Thymus (tissue), 11 donors: ENCODE data around the gene SCYL2. TPM values are rescaled to one million over a fixed set of nuclear protein-coding genes. Genes with fewer than 3 reads are reported as not detected.
"Not testable (repeated sequence)": the region's sequence is repeated elsewhere in the genome, so short reads cannot be mapped to it uniquely, and the experiment has no call there.

Source experiments
- DNase-seq, 9 donors: peaks; one replicate each; pipeline ENCODE4 v3.0.0-alpha.2; 2013; ENCODE audit warnings: low spot score in 9 of 9, low read depth in 6 of 9, missing footprints in 1 of 9
- H3K27ac ChIP-seq, 2 donors: one replicate each; pipeline ENCODE4 v1.5.1; 2013; ENCODE audit warnings: control low read depth in 1 of 2, low read depth in 1 of 2, low read length in 1 of 2, mild to moderate bottlenecking in 1 of 2, moderate library complexity in 1 of 2
- H3K27me3 ChIP-seq, 2 donors: one replicate each; pipeline ENCODE4 v1.5.1; 2013; ENCODE audit warnings: low read length in 1 of 2; ENCODE audit not compliant: control insufficient read depth in 2 of 2, insufficient read depth in 1 of 2
- H3K36me3 ChIP-seq, 2 donors: one replicate each; pipeline ENCODE4 v1.5.1; 2013; ENCODE audit warnings: low read length in 1 of 2, mild to moderate bottlenecking in 1 of 2, moderate library complexity in 1 of 2; ENCODE audit not compliant: control insufficient read depth in 2 of 2, insufficient read depth in 2 of 2
- H3K4me1 ChIP-seq, 2 donors: one replicate each; pipeline ENCODE4 v1.5.1; 2013; ENCODE audit warnings: low read length in 2 of 2; ENCODE audit not compliant: control insufficient read depth in 2 of 2, insufficient read depth in 2 of 2
- H3K4me3 ChIP-seq, 2 donors: one replicate each; pipeline ENCODE4 v1.5.1; 2013; ENCODE audit warnings: low read length in 2 of 2, control low read depth in 1 of 2, mild to moderate bottlenecking in 1 of 2
- H3K9me3 ChIP-seq, 2 donors: one replicate each; pipeline ENCODE4 v1.5.1; 2013; ENCODE audit warnings: low read length in 1 of 2, mild to moderate bottlenecking in 1 of 2; ENCODE audit not compliant: control insufficient read depth in 2 of 2, insufficient read depth in 1 of 2
- WGBS: extraction: QIAGEN DNeasy Blood & Tissue Kit; methylation state at CpG from one replicate; pipeline ENCODE4 v1.1.7; 2013; 5-methylcytosine and 5-hydroxymethylcytosine counted together
- polyA plus RNA-seq: library from polyadenylated mRNA; stranded (reverse); fragments of 200-250 nt; gene quantifications from one replicate; pipeline ENCODE4 v1.2.3, GENCODE V29; 2013
- total RNA-seq: library from RNA; stranded (reverse); fragments of 120-200 nt; gene quantifications from one replicate; pipeline ENCODE4 v1.2.4, GENCODE V29; 2013
- donor health status: healthy.

Gene SCYL2
- total and polyA plus RNA-seq, 2 donors = 22.4 to 31.0 TPM

GRCh38 chr12:100268835-100269564 lies 2.0 kb downstream of the SCYL2 start:
- H3K27me3 ChIP-seq = no peaks in the 10 kb centered on the region
- peaks cover 3 to 11% of the 10 kb centered on the region in 2 donors for H3K4me1 ChIP-seq
- H3K9me3 ChIP-seq = no peaks in the 10 kb centered on the region
- peak overlapping the region in 1 of 2 donors; percentile 3 for H3K4me3 ChIP-seq
- H3K27ac ChIP-seq = no peak overlapping the region
- WGBS = 70% methylated on average over 5 of the region's 5 CpGs
- peaks cover 0 to 2% of the 10 kb centered on the region in 2 donors for H3K36me3 ChIP-seq
- no peak for DNase-seq

GRCh38 chr12:100273782-100274181 lies 6.8 kb downstream of the SCYL2 start:
- Histone ChIP-seq H3K27me3 (no peaks in the 10 kb centered on the region), H3K4me3 (no peak overlapping the region), H3K27ac (no peak overlapping the region), H3K36me3 (peaks cover 0 to 2% of the 10 kb centered on the region in 2 donors), H3K4me1 (peaks cover 1 to 4% of the 10 kb centered on the region in 2 donors), H3K9me3 (no peaks in the 10 kb centered on the region)
- 95% methylated on average over 4 of the region's 4 CpGs for WGBS
- DNase-seq = no peak

- WGBS = 93% methylated on average over 2 of the region's 2 CpGs
- no peak for DNase-seq
- H3K4me1 ChIP-seq = no peaks in the 10 kb centered on the region
- H3K4me3 ChIP-seq = no peak overlapping the region
- H3K9me3 ChIP-seq = no peaks in the 10 kb centered on the region
- H3K27me3 ChIP-seq = no peaks in the 10 kb centered on the region
- peaks cover 0 to 2% of the 10 kb centered on the region in 2 donors for H3K36me3 ChIP-seq
- no peak overlapping the region for H3K27ac ChIP-seq
Observed at GRCh38 chr12:100274291-100274690, 7.3 kb downstream of the SCYL2 start.

- DNase-seq = no peak
- 98% methylated on average over 7 of the region's 7 CpGs for WGBS
Observed at GRCh38 chr12:100279159-100279558, 12.2 kb downstream of the SCYL2 start.

GRCh38 chr12:100279607-100280244 lies 12.7 kb downstream of the SCYL2 start:
- 97% methylated on average over 1 of the region's 1 CpG for WGBS
- Histone ChIP-seq H3K4me3 (no peak overlapping the region), H3K27me3 (no peaks in the 10 kb centered on the region), H3K9me3 (no peaks in the 10 kb centered on the region), H3K4me1 (no peaks in the 10 kb centered on the region), H3K36me3 (no peaks in the 10 kb centered on the region), H3K27ac (no peak overlapping the region)
- no peak for DNase-seq

More at GRCh38 chr12:100279159-100279558, 12.2 kb downstream of the SCYL2 start:
- Histone ChIP-seq H3K36me3 (no peaks in the 10 kb centered on the region), H3K4me1 (no peaks in the 10 kb centered on the region), H3K4me3 (no peak overlapping the region), H3K9me3 (no peaks in the 10 kb centered on the region), H3K27ac (no peak overlapping the region), H3K27me3 (no peaks in the 10 kb centered on the region)

DNA sequence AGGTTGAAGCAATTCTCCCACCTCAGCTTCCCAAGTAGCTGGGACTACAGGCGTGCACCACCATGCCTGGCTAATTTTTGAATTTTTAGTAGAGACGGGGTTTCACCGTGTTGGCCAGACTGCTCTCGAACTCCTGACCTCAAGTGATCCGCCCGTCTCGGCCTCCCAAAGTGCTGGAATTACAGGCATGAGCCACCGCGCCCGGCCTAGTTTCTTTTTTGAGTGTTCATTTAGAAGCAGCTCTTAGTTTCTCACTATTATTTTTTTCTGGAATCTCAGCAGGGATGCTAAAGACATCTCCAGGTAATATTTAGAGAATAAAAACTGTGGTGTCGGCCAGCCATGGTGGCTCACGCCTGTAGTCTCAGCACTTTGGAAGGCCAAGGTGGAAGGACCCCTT lies 17.6 kb downstream of the SCYL2 start:
- not testable (repeated sequence) for H3K4me1 ChIP-seq, H3K27ac ChIP-seq, H3K9me3 ChIP-seq, DNase-seq, H3K4me3 ChIP-seq, H3K36me3 ChIP-seq, H3K27me3 ChIP-seq
- WGBS = 97% methylated on average over 12 of the region's 12 CpGs

- Histone ChIP-seq H3K4me1 (no peaks in the 10 kb centered on the region), H3K4me3 (no peak overlapping the region), H3K27ac (no peak overlapping the region), H3K9me3 (no peaks in the 10 kb centered on the region), H3K36me3 (peaks cover 3 to 9% of the 10 kb centered on the region in 2 donors), H3K27me3 (no peaks in the 10 kb centered on the region)
- no peak for DNase-seq
- 98% methylated on average over 5 of the region's 5 CpGs for WGBS
Observed at GRCh38 chr12:100289038-100289437, 22.1 kb downstream of the SCYL2 start.

DNA sequence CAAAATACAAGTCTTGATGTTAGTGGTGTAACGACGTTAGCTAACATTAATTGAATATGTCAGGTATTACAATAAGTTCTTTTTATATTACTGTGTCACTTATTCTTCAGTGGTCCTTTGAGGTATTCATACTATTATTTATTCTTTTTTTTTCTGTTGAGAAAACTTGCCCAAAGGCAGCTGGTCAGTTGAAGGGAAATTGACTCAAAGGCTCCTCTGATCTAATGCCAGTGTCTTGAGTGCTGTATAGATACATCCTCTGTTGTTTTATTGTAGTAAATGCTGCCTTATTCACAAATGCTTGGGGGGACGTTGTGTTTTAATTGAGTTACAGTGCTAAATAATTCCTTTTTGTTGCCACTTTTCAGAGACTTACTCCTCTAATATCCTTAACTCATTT lies 23.0 kb downstream of the SCYL2 start:
- Histone ChIP-seq H3K27ac (no peak overlapping the region), H3K4me3 (no peak overlapping the region), H3K9me3 (no peaks in the 10 kb centered on the region), H3K27me3 (no peaks in the 10 kb centered on the region), H3K4me1 (no peaks in the 10 kb centered on the region), H3K36me3 (peaks cover 3 to 9% of the 10 kb centered on the region in 2 donors)
- no peak for DNase-seq
- WGBS = 99% methylated on average over 3 of the region's 3 CpGs

GRCh38 chr12:100293017-100293416 lies 26.0 kb downstream of the SCYL2 start:
- no peak for DNase-seq
- H3K9me3 ChIP-seq = no peaks in the 10 kb centered on the region
- no peaks in the 10 kb centered on the region for H3K4me1 ChIP-seq
- H3K36me3 ChIP-seq = peaks cover 7 to 9% of the 10 kb centered on the region in 2 donors
- H3K4me3 ChIP-seq = no peak overlapping the region
- no peaks in the 10 kb centered on the region for H3K27me3 ChIP-seq
- 81% methylated on average over 1 of the region's 1 CpG for WGBS
- no peak overlapping the region for H3K27ac ChIP-seq
